T-helper 2 cell treated with Interferon-gamma antibody and Interleukin-4, amounts not matched to agents 5 μg/mL and 100 μg/mL, for 36 hours (primary cell): ENCODE data around the gene ZNF148.

Experiments used
- DNase-seq: peaks from one replicate; pipeline ENCODE4 v3.0.0; 2021; ENCODE audit warnings: low spot score
- H3K27ac Mint-ChIP-seq: one replicate; pipeline ENCODE4 v1.8.0; 2021; ENCODE audit warnings: mild to moderate bottlenecking, mixed read lengths
- H3K27me3 Mint-ChIP-seq: one replicate; pipeline ENCODE4 v1.8.0; 2021; ENCODE audit warnings: low read depth, mixed read lengths
- H3K36me3 Mint-ChIP-seq: one replicate; pipeline ENCODE4 v1.8.0; 2021; ENCODE audit warnings: low read depth, mixed read lengths
- H3K4me1 Mint-ChIP-seq: one replicate; pipeline ENCODE4 v1.8.0; 2021; ENCODE audit warnings: low read depth, mixed read lengths
- H3K4me3 Mint-ChIP-seq: one replicate; pipeline ENCODE4 v1.8.0; 2022; ENCODE audit warnings: mild to moderate bottlenecking, moderate library complexity, mixed read lengths
- H3K9me3 Mint-ChIP-seq: one replicate; pipeline ENCODE4 v1.8.0; 2021; ENCODE audit warnings: mixed read lengths

The ZNF148 gene

GRCh38 chr3:125313060-125313635 is 62.0 kb downstream of the ZNF148 start:
- H3K36me3 Mint-ChIP-seq = peaks cover 55% of the 10 kb centered on the region
- no peak overlapping the region for H3K4me3 Mint-ChIP-seq
- H3K27ac Mint-ChIP-seq = peak overlapping the region; percentile 18
- no peaks in the 10 kb centered on the region for H3K27me3 Mint-ChIP-seq
- no peak for DNase-seq
- H3K9me3 Mint-ChIP-seq = no peaks in the 10 kb centered on the region
- peaks cover 26% of the 10 kb centered on the region for H3K4me1 Mint-ChIP-seq

- DNase-seq = peak; percentile 65
- no peaks in the 10 kb centered on the region for H3K9me3 Mint-ChIP-seq
- H3K4me3 Mint-ChIP-seq = peak overlapping the region; percentile 89
- peaks cover 26% of the 10 kb centered on the region for H3K4me1 Mint-ChIP-seq
- peaks cover 58% of the 10 kb centered on the region for H3K36me3 Mint-ChIP-seq
- peak overlapping the region; percentile 93 for H3K27ac Mint-ChIP-seq
- H3K27me3 Mint-ChIP-seq = no peaks in the 10 kb centered on the region
These were observed 64.5 kb downstream of the ZNF148 start for GRCh38 chr3:125310623-125311081.

GRCh38 chr3:125309476-125309875 is 65.6 kb downstream of the ZNF148 start:
- Mint-ChIP-seq H3K4me1 (peaks cover 26% of the 10 kb centered on the region), H3K27ac (peak overlapping the region; percentile 32), H3K27me3 (no peaks in the 10 kb centered on the region), H3K36me3 (peaks cover 59% of the 10 kb centered on the region), H3K4me3 (peak overlapping the region; percentile 59), H3K9me3 (no peaks in the 10 kb centered on the region)
- no peak for DNase-seq

- Mint-ChIP-seq H3K36me3 (peaks cover 52% of the 10 kb centered on the region), H3K4me1 (peaks cover 15% of the 10 kb centered on the region), H3K4me3 (no peak overlapping the region), H3K27me3 (no peaks in the 10 kb centered on the region), H3K9me3 (no peaks in the 10 kb centered on the region), H3K27ac (no peak overlapping the region)
- no peak for DNase-seq
These were observed 68.5 kb downstream of the ZNF148 start for GRCh38 chr3:125306620-125307019.

- no peaks in the 10 kb centered on the region for H3K9me3 Mint-ChIP-seq
- H3K27me3 Mint-ChIP-seq = no peaks in the 10 kb centered on the region
- peaks cover 2% of the 10 kb centered on the region for H3K4me1 Mint-ChIP-seq
- H3K27ac Mint-ChIP-seq = no peak overlapping the region
- H3K36me3 Mint-ChIP-seq = peaks cover 26% of the 10 kb centered on the region
- no peak overlapping the region for H3K4me3 Mint-ChIP-seq
- DNase-seq = no peak
These were observed 72.2 kb downstream of the ZNF148 start for GRCh38 chr3:125302932-125303331.

- Mint-ChIP-seq H3K27me3 (no peaks in the 10 kb centered on the region), H3K36me3 (peaks cover 13% of the 10 kb centered on the region), H3K9me3 (no peaks in the 10 kb centered on the region), H3K4me3 (no peak overlapping the region), H3K4me1 (peaks cover 2% of the 10 kb centered on the region), H3K27ac (no peak overlapping the region)
- DNase-seq = no peak
These were observed 74.7 kb downstream of the ZNF148 start for GRCh38 chr3:125300416-125300815.

GRCh38 chr3:125294411-125294810 is 80.7 kb downstream of the ZNF148 start:
- Mint-ChIP-seq H3K27me3 (no peaks in the 10 kb centered on the region), H3K27ac (no peak overlapping the region), H3K4me1 (peaks cover 5% of the 10 kb centered on the region), H3K9me3 (no peaks in the 10 kb centered on the region), H3K4me3 (no peak overlapping the region), H3K36me3 (peaks cover 3% of the 10 kb centered on the region)
- DNase-seq = no peak

- no peak overlapping the region for H3K4me3 Mint-ChIP-seq
- peaks cover 3% of the 10 kb centered on the region for H3K4me1 Mint-ChIP-seq
- no peaks in the 10 kb centered on the region for H3K27me3 Mint-ChIP-seq
- no peaks in the 10 kb centered on the region for H3K9me3 Mint-ChIP-seq
- H3K36me3 Mint-ChIP-seq = peaks cover 8% of the 10 kb centered on the region
- H3K27ac Mint-ChIP-seq = no peak overlapping the region
- no peak for DNase-seq
These were observed 83.1 kb downstream of the ZNF148 start for GRCh38 chr3:125292015-125292414.

- no peak for DNase-seq
- H3K4me1 Mint-ChIP-seq = peaks cover 3% of the 10 kb centered on the region
- peaks cover 16% of the 10 kb centered on the region for H3K36me3 Mint-ChIP-seq
These were observed 85.6 kb downstream of the ZNF148 start for GRCh38 chr3:125289429-125289981.

GRCh38 chr3:125287248-125287647 is 87.9 kb downstream of the ZNF148 start:
- Mint-ChIP-seq H3K36me3 (peaks cover 20% of the 10 kb centered on the region), H3K27ac (no peak overlapping the region), H3K4me1 (peaks cover 2% of the 10 kb centered on the region), H3K4me3 (no peak overlapping the region), H3K27me3 (no peaks in the 10 kb centered on the region), H3K9me3 (no peaks in the 10 kb centered on the region)
- DNase-seq = no peak

More at GRCh38 chr3:125289429-125289981, 85.6 kb downstream of the ZNF148 start:
- Mint-ChIP-seq H3K27ac (no peak overlapping the region), H3K27me3 (no peaks in the 10 kb centered on the region), H3K9me3 (no peaks in the 10 kb centered on the region), H3K4me3 (no peak overlapping the region)

GRCh38 chr3:125281381-125281780 is 93.7 kb downstream of the ZNF148 start:
- no peak for DNase-seq
- Mint-ChIP-seq H3K27ac (no peak overlapping the region), H3K4me1 (no peaks in the 10 kb centered on the region), H3K9me3 (no peaks in the 10 kb centered on the region), H3K36me3 (peaks cover 35% of the 10 kb centered on the region), H3K27me3 (no peaks in the 10 kb centered on the region), H3K4me3 (no peak overlapping the region)

GRCh38 chr3:125280668-125281361 is 94.3 kb downstream of the ZNF148 start:
- H3K27me3 Mint-ChIP-seq = no peaks in the 10 kb centered on the region
- H3K4me3 Mint-ChIP-seq = no peak overlapping the region
- DNase-seq = no peak
- no peak overlapping the region for H3K27ac Mint-ChIP-seq
- no peaks in the 10 kb centered on the region for H3K9me3 Mint-ChIP-seq
- peaks cover 34% of the 10 kb centered on the region for H3K36me3 Mint-ChIP-seq
- no peaks in the 10 kb centered on the region for H3K4me1 Mint-ChIP-seq

GRCh38 chr3:125278155-125278554 is 97.0 kb downstream of the ZNF148 start:
- Mint-ChIP-seq H3K36me3 (peaks cover 28% of the 10 kb centered on the region), H3K9me3 (no peaks in the 10 kb centered on the region), H3K27ac (no peak overlapping the region), H3K27me3 (no peaks in the 10 kb centered on the region), H3K4me1 (no peaks in the 10 kb centered on the region), H3K4me3 (no peak overlapping the region)
- DNase-seq = no peak

- no peak for DNase-seq
- Mint-ChIP-seq H3K36me3 (peaks cover 45% of the 10 kb centered on the region), H3K27me3 (no peaks in the 10 kb centered on the region), H3K4me3 (no peak overlapping the region), H3K4me1 (peaks cover 10% of the 10 kb centered on the region), H3K27ac (no peak overlapping the region), H3K9me3 (peaks cover 5% of the 10 kb centered on the region)
These were observed 104.0 kb downstream of the ZNF148 start for GRCh38 chr3:125271127-125271526.
